PC-3 (cell line): ENCODE data around the gene PAWR. TPM values are rescaled to one million over a fixed set of nuclear protein-coding genes. Genes with fewer than 3 reads are reported as not detected.

Experiments used
- ATAC-seq: fragments of 200-7000 bp; cut with Tn5 transposase; 2 replicates; pipeline ENCODE4 v1.9.1; 2020; ENCODE audit warnings: mild to moderate bottlenecking, moderate library complexity
- BruUV-seq: library from RNA; stranded (reverse); fragments of 400-500 nt; replicated peaks from 2 replicates; lab custom pipeline; 2021; lab: Mats Ljungman, UMichigan
- CTCF ChIA-PET: fragments of 300-600 bp; sonication (Branson Sonifier 250); formaldehyde crosslinking; loops from one replicate; lab custom pipeline; 2022; ENCODE audit warnings: antibody characterized with exemption; lab: Charles Lee
- POLR2A ChIA-PET: fragments of 300-600 bp; sonication (Branson Sonifier 250); formaldehyde crosslinking; loops from one replicate; lab custom pipeline; 2022; ENCODE audit warnings: antibody characterized with exemption; ENCODE audit not compliant: unreplicated experiment; lab: Charles Lee
- DNase-seq: peaks from one replicate; pipeline ENCODE4 v3.0.0-alpha.2; 2015
- H2AFZ ChIP-seq: fragments of 300-600 bp; sonication (generic); 2 replicates; pipeline ENCODE4 v1.6.0; 2016; ENCODE audit warnings: antibody characterized with exemption, low read length
- H3F3A ChIP-seq: fragments of 300-600 bp; sonication (generic); one replicate; pipeline ENCODE4 v1.6.0; 2017; ENCODE audit warnings: antibody characterized with exemption, low read length, control low read depth, mild to moderate bottlenecking; ENCODE audit not compliant: unreplicated experiment
- H3K27ac ChIP-seq: fragments of 300-600 bp; sonication (generic); 2 replicates; pipeline ENCODE4 v1.5.1; 2016; ENCODE audit warnings: mild to moderate bottlenecking, low read length
- H3K27me3 ChIP-seq: fragments of 300-600 bp; sonication (generic); 2 replicates; pipeline ENCODE4 v1.6.1; 2016; ENCODE audit warnings: low read length, mixed read lengths
- H3K36me3 ChIP-seq: fragments of 300-600 bp; sonication (generic); 2 replicates; pipeline ENCODE4 v1.6.1; 2016; ENCODE audit warnings: low read depth, mixed run types, low read length, mixed read lengths
- H3K4me1 ChIP-seq: fragments of 300-600 bp; sonication (generic); 2 replicates; pipeline ENCODE4 v1.5.1; 2016; ENCODE audit warnings: low read length; ENCODE audit not compliant: insufficient read depth
- H3K4me2 ChIP-seq: fragments of 300-600 bp; sonication (generic); 2 replicates; pipeline ENCODE4 v1.6.0; 2016; ENCODE audit warnings: low read length
- H3K4me3 ChIP-seq: fragments of 300-600 bp; sonication (generic); 2 replicates; pipeline ENCODE4 v1.5.1; 2016; ENCODE audit warnings: mild to moderate bottlenecking, low read length, mixed read lengths
- H3K79me2 ChIP-seq: fragments of 300-600 bp; sonication (generic); 2 replicates; pipeline ENCODE4 v1.6.1; 2017; ENCODE audit warnings: low read length, mixed read lengths
- H3K9ac ChIP-seq: fragments of 300-600 bp; sonication (generic); 2 replicates; pipeline ENCODE4 v1.6.0; 2016; ENCODE audit warnings: mild to moderate bottlenecking, low read length
- H3K9me2 ChIP-seq: fragments of 300-600 bp; sonication (generic); replicated peaks from 2 replicates; pipeline ENCODE4 v1.6.1; 2016; ENCODE audit warnings: mixed run types, low read length, mixed read lengths
- H3K9me3 ChIP-seq: fragments of 300-600 bp; sonication (generic); 2 replicates; pipeline ENCODE4 v1.6.1; 2016; ENCODE audit warnings: low read length, mixed read lengths
- H4K20me1 ChIP-seq: fragments of 300-600 bp; sonication (generic); 2 replicates; pipeline ENCODE4 v1.6.1; 2016; ENCODE audit warnings: low read length, mixed read lengths
- CTCF ChIP-seq: fragments of 300-600 bp; sonication (generic); conservative IDR thresholded peaks from 2 replicates; pipeline ENCODE4 v1.5.1; 2017; ENCODE audit warnings: antibody characterized with exemption, low read depth, mild to moderate bottlenecking, low read length
- EZH2 ChIP-seq: fragments of 300-600 bp; sonication (generic); IDR thresholded peaks from one replicate; pipeline ENCODE4 v1.6.1; 2017; ENCODE audit warnings: antibody characterized with exemption, mild to moderate bottlenecking, low read length; ENCODE audit not compliant: unreplicated experiment
- EZH2phosphoT487 ChIP-seq: fragments of 300-600 bp; sonication (generic); IDR thresholded peaks from 2 replicates; pipeline ENCODE4 v1.6.1; 2018; ENCODE audit warnings: mild to moderate bottlenecking, antibody characterized with exemption, low read length, borderline replicate concordance
- intact Hi-C: fragments of 100-400 bp; cut with micrococcal nuclease; formaldehyde crosslinking; loops from 2 replicates; pipeline ENCODE4 v1.9.0; 2023
- total RNA-seq: library from RNA; depleted of rRNA; stranded (reverse); fragments of >200 nt; gene quantifications from 2 replicates; pipeline ENCODE4 v1.2.3, GENCODE V29; 2014

The PAWR gene
- total RNA-seq, 1 experiment from 2014 or later, result 141 TPM

- intact Hi-C loops, result loop anchor here (2.0 kb wide), 1 partner anchor 25 kb away; no protein-coding TSS in a partner anchor
- H3K27ac ChIP-seq, result no peak overlapping the region
- H3K9me3 ChIP-seq, result no peaks in the 10 kb centered on the region
- ATAC-seq (peak; percentile 88), DNase-seq (no peak)
- H3K4me3 ChIP-seq, result no peak overlapping the region
- H3K9ac ChIP-seq, result no peak overlapping the region
- ChIA-PET POLR2A (interaction anchor here (0.6 kb wide), 1 partner anchor 31 kb away, joined by 4 read pairs; the partner anchor contains the start of gene PAWR), CTCF (no interaction called here)
- no peak overlapping the region for H2AFZ ChIP-seq
- no peaks in the 10 kb centered on the region for H3K27me3 ChIP-seq
- H3K36me3 ChIP-seq, result peaks cover 2% of the 10 kb centered on the region; the same call in 1 of the 2 replicates
- no peaks in the 10 kb centered on the region for H4K20me1 ChIP-seq
- peak overlapping the region; percentile 7 for H3K4me2 ChIP-seq
- peaks cover 7% of the 10 kb centered on the region; the same call in 1 of the 2 replicates for H3K4me1 ChIP-seq
- BruUV-seq, result no TSS peak
- TF ChIP-seq EZH2phosphoT487 (no peak), CTCF (no peak), EZH2 (no peak)
- no peaks in the 10 kb centered on the region for H3K9me2 ChIP-seq
- peaks cover 92% of the 10 kb centered on the region for H3K79me2 ChIP-seq
- H3F3A ChIP-seq, result no peaks in the 10 kb centered on the region
These were observed 30.8 kb downstream of the PAWR start for GRCh38 chr12:79659961-79660431.

- Histone ChIP-seq H3K36me3 (0 out of 2 replicates have a peak, but pooled peaks cover 2% of the 10 kb centered on the region), H4K20me1 (no peaks in the 10 kb centered on the region), H3K9me3 (no peaks in the 10 kb centered on the region), H3K79me2 (peaks cover 94% of the 10 kb centered on the region), H3K27me3 (no peaks in the 10 kb centered on the region), H3K27ac (no peak overlapping the region), H3F3A (no peaks in the 10 kb centered on the region), H3K9ac (no peak overlapping the region), H3K4me2 (no peak overlapping the region), H3K9me2 (no peaks in the 10 kb centered on the region), H3K4me3 (no peak overlapping the region), H2AFZ (no peak overlapping the region), H3K4me1 (peaks cover 7% of the 10 kb centered on the region; the same call in 1 of the 2 replicates)
- DNase-seq (no peak), ATAC-seq (no peak)
- TF ChIP-seq EZH2 (no peak), CTCF (no peak), EZH2phosphoT487 (no peak)
- CTCF ChIA-PET, result no interaction called here
- BruUV-seq, result no TSS peak
- intact Hi-C loops, result no loop called here
- POLR2A ChIA-PET, result no interaction called here
These were observed 32.5 kb downstream of the PAWR start for GRCh38 chr12:79658221-79658620.

DNA sequence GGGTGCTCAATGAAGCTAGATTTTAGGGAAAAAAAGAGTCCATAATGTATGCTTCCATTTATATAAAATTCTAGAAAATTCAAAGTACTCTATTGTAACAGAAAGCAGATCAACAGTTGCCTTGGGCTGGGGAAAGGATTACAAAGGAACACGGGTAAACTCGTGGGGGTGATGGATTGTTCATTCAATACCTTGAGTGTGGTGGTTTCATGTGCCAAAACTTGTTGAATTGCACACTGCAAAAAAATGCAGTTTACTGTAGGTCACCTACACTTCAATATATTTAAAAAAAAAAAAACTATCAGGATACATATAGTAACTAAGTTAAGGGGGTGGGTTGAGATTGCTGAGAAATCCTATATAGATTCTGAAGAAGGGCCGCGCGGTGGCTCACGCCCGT is 33.6 kb downstream of the PAWR start:
- ChIA-PET POLR2A (no interaction called here), CTCF (no interaction called here)
- Histone ChIP-seq H3F3A (no peaks in the 10 kb centered on the region), H4K20me1 (no peaks in the 10 kb centered on the region), H3K9me3 (no peaks in the 10 kb centered on the region), H3K4me3 (no peak overlapping the region), H3K27me3 (no peaks in the 10 kb centered on the region), H3K4me2 (no peak overlapping the region), H3K9me2 (no peaks in the 10 kb centered on the region), H3K4me1 (peaks cover 7% of the 10 kb centered on the region; the same call in 1 of the 2 replicates), H2AFZ (no peak overlapping the region), H3K36me3 (no peaks in the 10 kb centered on the region), H3K79me2 (peaks cover 89% of the 10 kb centered on the region), H3K27ac (no peak overlapping the region), H3K9ac (no peak overlapping the region)
- TF ChIP-seq EZH2 (no peak), CTCF (no peak), EZH2phosphoT487 (no peak)
- ATAC-seq (no peak), DNase-seq (no peak)
- BruUV-seq, result no TSS peak
- intact Hi-C loops, result no loop called here
